ENCODE measurements around the gene ABCC10.
"Not testable (repeated sequence)": the region's sequence is repeated elsewhere in the genome, so short reads cannot be mapped to it uniquely, and the experiment has no call there.

The ABCC10 gene

GRCh38 chr6:43412541-43412940, 14.8 kb upstream of the ABCC10 start:
- no peak for DNase-seq (ENCODE audit: low spot score)

GRCh38 chr6:43413002-43413401, 14.3 kb upstream of the ABCC10 start:
- no peak for DNase-seq (ENCODE audit: low spot score)

- DNase-seq (ENCODE audit: low spot score): not testable (repeated sequence)
Observed at GRCh38 chr6:43415275-43415674, 12.1 kb upstream of the ABCC10 start.

GRCh38 chr6:43416935-43417334, 10.4 kb upstream of the ABCC10 start:
- DNase-seq (ENCODE audit: low spot score): no peak

GRCh38 chr6:43420012-43420709, 7.2 kb upstream of the ABCC10 start:
- no peak for DNase-seq (ENCODE audit: low spot score)

- DNase-seq (ENCODE audit: low spot score): no peak
Observed at GRCh38 chr6:43421831-43422230, 5.5 kb upstream of the ABCC10 start.

- DNase-seq (ENCODE audit: low spot score): not testable (repeated sequence)
Observed at GRCh38 chr6:43425083-43425482, 2.3 kb upstream of the ABCC10 start.

GRCh38 chr6:43426928-43427405, 374 bp upstream of the ABCC10 start:
- no peak for DNase-seq (ENCODE audit: low spot score)

GRCh38 chr6:43428112-43428570, 800 bp downstream of the ABCC10 start:
- no peak for DNase-seq (ENCODE audit: low spot score)

GRCh38 chr6:43428874-43429273, 1.5 kb downstream of the ABCC10 start:
- DNase-seq (ENCODE audit: low spot score): no peak

- DNase-seq (ENCODE audit: low spot score): no peak
Observed at GRCh38 chr6:43432009-43432945, 4.9 kb downstream of the ABCC10 start.

- DNase-seq (ENCODE audit: low spot score): no peak
Observed at GRCh38 chr6:43433148-43433547, 5.8 kb downstream of the ABCC10 start.

GRCh38 chr6:43434001-43434840, 6.9 kb downstream of the ABCC10 start:
- DNase-seq (ENCODE audit: low spot score): no peak

- DNase-seq (ENCODE audit: low spot score): no peak
Observed at GRCh38 chr6:43434943-43435342, 7.6 kb downstream of the ABCC10 start.

- DNase-seq (ENCODE audit: low spot score): no peak
Observed at GRCh38 chr6:43435682-43436437, 8.5 kb downstream of the ABCC10 start.

- no peak for DNase-seq (ENCODE audit: low spot score)
Observed at GRCh38 chr6:43436577-43437282, 9.4 kb downstream of the ABCC10 start.

- no peak for DNase-seq (ENCODE audit: low spot score)
Observed at GRCh38 chr6:43437700-43438099, 10.4 kb downstream of the ABCC10 start.

GRCh38 chr6:43442935-43443334, 15.6 kb downstream of the ABCC10 start:
- no peak for DNase-seq (ENCODE audit: low spot score)

GRCh38 chr6:43444036-43444435, 16.7 kb downstream of the ABCC10 start:
- no peak for DNase-seq (ENCODE audit: low spot score)

- DNase-seq (ENCODE audit: low spot score): no peak
Observed at GRCh38 chr6:43444582-43444981, 17.2 kb downstream of the ABCC10 start.

GRCh38 chr6:43445576-43445975, 18.2 kb downstream of the ABCC10 start:
- no peak for DNase-seq (ENCODE audit: low spot score)
